NCI-H2107 treated with DMSO at 0.1 percent for 48 hours (cell line): ENCODE results near the gene SLC22A14.
"Not testable (repeated sequence)": the region's sequence is repeated elsewhere in the genome, so short reads cannot be mapped to it uniquely, and the experiment has no call there.

Experiments
- DNase-seq: peaks from one replicate; lab custom pipeline; 2025; ENCODE audit not compliant: unreplicated experiment; lab: John Stamatoyannopoulos, UW

SLC22A14 gene

GRCh38 chr3:38270606-38271005 is 11.5 kb upstream of the SLC22A14 start:
- no peak for DNase-seq

- DNase-seq, result no peak
Measured at GRCh38 chr3:38271553-38271952, 10.5 kb upstream of the SLC22A14 start.

- no peak for DNase-seq
Measured at GRCh38 chr3:38274864-38275649, 7.0 kb upstream of the SLC22A14 start.

- DNase-seq, result no peak
Measured at GRCh38 chr3:38275658-38276057, 6.4 kb upstream of the SLC22A14 start.

- no peak for DNase-seq
Measured at GRCh38 chr3:38276081-38276916, 5.8 kb upstream of the SLC22A14 start.

- DNase-seq, result no peak
Measured at GRCh38 chr3:38276917-38277630, 5.0 kb upstream of the SLC22A14 start.

- no peak for DNase-seq
Measured at GRCh38 chr3:38278841-38279240, 3.3 kb upstream of the SLC22A14 start.

GRCh38 chr3:38283810-38284755 is 2.0 kb downstream of the SLC22A14 start:
- DNase-seq, result no peak

GRCh38 chr3:38284756-38285150 is 2.7 kb downstream of the SLC22A14 start:
- DNase-seq, result no peak

GRCh38 chr3:38289286-38290217 is 7.5 kb downstream of the SLC22A14 start:
- DNase-seq, result not testable (repeated sequence)

GRCh38 chr3:38297053-38297452 is 15.0 kb downstream of the SLC22A14 start:
- not testable (repeated sequence) for DNase-seq

GRCh38 chr3:38297537-38297936 is 15.4 kb downstream of the SLC22A14 start:
- DNase-seq, result no peak

- DNase-seq, result no peak
Measured at GRCh38 chr3:38297947-38298711, 16.0 kb downstream of the SLC22A14 start.

- no peak for DNase-seq
Measured at GRCh38 chr3:38306941-38307340, 24.8 kb downstream of the SLC22A14 start.

GRCh38 chr3:38307599-38307998 is 25.5 kb downstream of the SLC22A14 start:
- no peak for DNase-seq

GRCh38 chr3:38308456-38308855 is 26.4 kb downstream of the SLC22A14 start:
- no peak for DNase-seq

GRCh38 chr3:38311476-38311875 is 29.4 kb downstream of the SLC22A14 start:
- DNase-seq, result no peak

- no peak for DNase-seq
Measured at GRCh38 chr3:38311941-38312340, 29.8 kb downstream of the SLC22A14 start.

- no peak for DNase-seq
Measured at GRCh38 chr3:38312356-38312755, 30.3 kb downstream of the SLC22A14 start.
